Fibroblast of villous mesenchyme (primary cell): ENCODE results near the gene CFDP1. TPM values are rescaled to one million over a fixed set of nuclear protein-coding genes. Genes with fewer than 3 reads are reported as not detected.
"Not testable (repeated sequence)": the region's sequence is repeated elsewhere in the genome, so short reads cannot be mapped to it uniquely, and the experiment has no call there.

ENCODE experiments used
- DNase-seq: peaks from one replicate; pipeline ENCODE4 v3.0.0-alpha.2; 2010; ENCODE audit warnings: low read depth
- H3K4me3 ChIP-seq: 2 replicates; pipeline ENCODE4 v1.5.1; 2011; ENCODE audit warnings: low read depth, mild to moderate bottlenecking, low read length
- total RNA-seq: library from RNA; depleted of rRNA; stranded (reverse); fragments of >200 nt; gene quantifications from 2 replicates; pipeline ENCODE4 v1.2.3, GENCODE V29; 2012
- TF ChIP-seq, protein P1 (sequence below): IDR thresholded peaks from 2 replicates; pipeline ENCODE4 v1.5.1; 2012; ENCODE audit warnings: low read depth, mild to moderate bottlenecking, low read length; ENCODE audit not compliant: insufficient read depth

CFDP1 gene
- total RNA-seq, 1 donor, result 39.7 TPM

DNA sequence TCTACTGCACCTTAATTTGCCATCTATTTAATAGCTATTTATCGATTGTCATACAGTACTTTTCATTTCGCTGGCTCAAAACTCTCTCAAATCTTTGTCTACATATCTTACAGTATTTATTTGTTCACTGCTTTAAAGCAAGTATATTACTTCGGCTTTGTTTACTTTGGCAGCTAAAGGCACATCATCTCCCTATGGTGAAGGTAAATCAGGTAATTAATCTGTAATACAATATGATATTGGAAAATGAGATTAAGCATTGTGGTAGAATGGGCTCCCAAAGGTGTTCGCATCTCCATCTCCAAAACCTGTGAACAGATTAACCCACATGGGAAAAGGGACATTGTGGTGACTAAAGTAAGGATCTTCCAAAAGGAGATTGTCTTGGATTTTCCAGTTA lies 24.7 kb upstream of the CFDP1 start:
- DNase-seq, result no peak
- TF ChIP-seq, protein P1, sequence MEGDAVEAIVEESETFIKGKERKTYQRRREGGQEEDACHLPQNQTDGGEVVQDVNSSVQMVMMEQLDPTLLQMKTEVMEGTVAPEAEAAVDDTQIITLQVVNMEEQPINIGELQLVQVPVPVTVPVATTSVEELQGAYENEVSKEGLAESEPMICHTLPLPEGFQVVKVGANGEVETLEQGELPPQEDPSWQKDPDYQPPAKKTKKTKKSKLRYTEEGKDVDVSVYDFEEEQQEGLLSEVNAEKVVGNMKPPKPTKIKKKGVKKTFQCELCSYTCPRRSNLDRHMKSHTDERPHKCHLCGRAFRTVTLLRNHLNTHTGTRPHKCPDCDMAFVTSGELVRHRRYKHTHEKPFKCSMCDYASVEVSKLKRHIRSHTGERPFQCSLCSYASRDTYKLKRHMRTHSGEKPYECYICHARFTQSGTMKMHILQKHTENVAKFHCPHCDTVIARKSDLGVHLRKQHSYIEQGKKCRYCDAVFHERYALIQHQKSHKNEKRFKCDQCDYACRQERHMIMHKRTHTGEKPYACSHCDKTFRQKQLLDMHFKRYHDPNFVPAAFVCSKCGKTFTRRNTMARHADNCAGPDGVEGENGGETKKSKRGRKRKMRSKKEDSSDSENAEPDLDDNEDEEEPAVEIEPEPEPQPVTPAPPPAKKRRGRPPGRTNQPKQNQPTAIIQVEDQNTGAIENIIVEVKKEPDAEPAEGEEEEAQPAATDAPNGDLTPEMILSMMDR, result no peak
- no peak overlapping the region for H3K4me3 ChIP-seq

DNA sequence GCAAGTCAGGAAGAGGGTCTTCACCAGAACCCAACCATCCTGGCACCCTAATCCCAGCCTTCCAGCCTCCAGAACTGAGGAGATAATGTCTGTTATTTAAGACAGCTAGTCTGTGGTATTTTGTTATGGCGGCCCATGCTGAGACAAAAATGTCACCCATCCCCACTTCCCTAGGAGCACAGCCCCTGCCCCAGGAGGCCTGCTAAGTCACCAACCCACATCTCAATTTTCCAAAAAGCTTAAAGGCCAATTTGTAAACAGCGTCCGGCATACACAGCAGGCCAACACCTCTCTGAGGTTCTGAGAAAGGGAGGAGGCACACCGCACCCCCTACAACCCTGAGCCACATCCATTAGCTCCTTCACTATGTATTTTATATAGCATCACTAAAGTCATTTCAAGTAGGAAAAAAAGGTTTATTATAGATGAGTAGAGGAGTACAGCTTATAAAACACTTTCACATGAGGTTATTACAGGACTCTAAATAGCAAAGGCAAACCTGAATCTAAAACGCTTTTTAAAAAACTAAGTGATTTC lies 24.2 kb upstream of the CFDP1 start:
- no peak overlapping the region for H3K4me3 ChIP-seq
- TF ChIP-seq, protein P1, result no peak
- no peak for DNase-seq

DNA sequence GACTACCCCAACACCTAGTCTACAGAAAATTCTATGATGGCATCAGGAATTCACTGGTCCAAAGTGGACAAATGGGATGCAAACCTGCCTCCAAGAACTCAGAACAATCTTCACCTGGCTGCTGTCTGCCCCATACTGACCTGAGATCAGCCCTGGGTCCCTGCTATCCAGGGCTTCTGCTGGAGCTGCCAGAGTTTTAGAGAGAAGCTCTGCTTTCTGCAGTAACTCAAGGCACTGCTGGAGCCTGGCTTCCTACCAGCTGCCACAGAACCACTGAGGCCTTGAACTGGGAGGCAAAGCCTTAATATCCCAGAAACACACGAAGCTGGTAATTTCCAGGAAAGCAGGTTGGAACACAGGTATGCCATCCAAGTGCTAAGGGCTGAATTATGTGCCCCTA lies 23.7 kb upstream of the CFDP1 start:
- no peak for DNase-seq
- H3K4me3 ChIP-seq, result no peak overlapping the region
- TF ChIP-seq, protein P1, result no peak

DNA sequence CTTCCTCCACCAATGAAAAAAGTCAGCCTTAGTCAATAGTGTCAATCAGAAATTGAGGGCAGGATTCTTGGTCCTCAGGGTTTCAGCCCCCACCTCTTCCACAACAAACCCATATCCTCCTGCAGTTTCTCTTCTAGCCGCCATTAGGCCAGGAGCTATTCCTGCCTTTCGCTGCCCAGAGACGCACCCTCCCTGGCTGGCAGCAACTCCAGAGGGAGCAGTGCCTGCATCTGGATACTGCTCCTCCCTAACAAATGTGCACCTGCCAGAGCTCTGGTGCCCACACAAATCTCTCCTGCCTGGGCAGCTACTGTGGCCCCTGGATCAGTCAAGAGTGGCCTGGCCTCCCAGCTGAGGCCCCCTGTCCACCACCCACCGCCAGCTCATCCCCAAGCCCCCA lies 23.2 kb upstream of the CFDP1 start:
- DNase-seq, result not testable (repeated sequence)

DNA sequence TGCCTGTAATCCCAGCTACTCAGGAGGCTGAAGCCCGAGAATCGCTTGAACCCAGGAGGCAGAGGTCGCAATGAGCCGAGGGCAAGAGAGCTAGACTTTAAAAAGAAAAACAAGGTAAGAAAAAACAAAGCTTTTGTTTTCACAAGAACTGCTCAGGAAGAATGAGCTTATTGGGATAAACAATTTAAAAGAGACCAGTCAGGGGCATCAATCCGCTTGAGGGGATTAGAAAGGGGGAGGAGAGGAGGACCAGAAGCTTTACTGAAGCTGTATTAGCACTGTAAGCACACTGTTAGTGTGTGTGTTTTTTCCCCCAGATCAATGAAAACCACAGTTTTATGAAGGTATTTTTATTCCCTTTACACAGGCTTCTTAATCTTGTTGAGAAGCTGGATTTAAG lies 22.4 kb upstream of the CFDP1 start:
- no peak overlapping the region for H3K4me3 ChIP-seq
- TF ChIP-seq, protein P1, result no peak
- no peak for DNase-seq

More for the DNA sequence above, 23.2 kb upstream of the CFDP1 start:
- H3K4me3 ChIP-seq, result not testable (repeated sequence)

DNA sequence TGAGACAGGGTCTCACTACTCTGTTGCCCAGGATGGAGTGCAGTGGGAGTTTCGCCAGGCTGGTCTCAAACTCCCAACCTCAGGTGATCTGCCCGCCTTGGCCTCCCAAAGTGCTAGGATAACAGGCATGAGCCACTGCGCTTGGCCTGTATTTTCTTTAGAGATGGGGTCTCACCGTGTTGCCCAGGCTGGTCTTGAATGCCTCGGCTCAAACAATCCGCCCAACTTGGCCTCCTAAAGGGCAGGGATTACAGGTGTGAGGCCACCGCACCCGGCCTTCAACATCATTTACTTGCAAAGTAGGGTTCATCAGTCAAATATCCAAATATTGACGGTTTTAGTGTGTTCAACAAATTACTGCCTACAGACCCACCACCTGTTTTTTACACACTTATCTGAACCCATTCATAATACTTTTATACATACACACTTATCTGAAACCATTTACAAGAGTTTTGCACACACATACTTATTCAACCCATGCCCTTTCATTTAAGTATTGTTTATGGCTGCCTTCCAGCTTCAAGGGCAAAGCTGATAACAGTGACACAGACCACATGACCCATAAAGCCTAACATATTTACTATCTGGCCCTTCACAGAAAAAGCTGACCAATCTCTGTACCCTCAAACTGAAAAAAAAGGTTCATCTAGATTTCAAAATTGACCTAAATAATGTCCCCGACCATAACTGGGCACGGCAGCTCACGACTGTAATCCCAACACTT lies 19.3 kb upstream of the CFDP1 start:
- peak; percentile 44 for DNase-seq
- no peak overlapping the region for H3K4me3 ChIP-seq
- TF ChIP-seq, protein P1, result no peak

DNA sequence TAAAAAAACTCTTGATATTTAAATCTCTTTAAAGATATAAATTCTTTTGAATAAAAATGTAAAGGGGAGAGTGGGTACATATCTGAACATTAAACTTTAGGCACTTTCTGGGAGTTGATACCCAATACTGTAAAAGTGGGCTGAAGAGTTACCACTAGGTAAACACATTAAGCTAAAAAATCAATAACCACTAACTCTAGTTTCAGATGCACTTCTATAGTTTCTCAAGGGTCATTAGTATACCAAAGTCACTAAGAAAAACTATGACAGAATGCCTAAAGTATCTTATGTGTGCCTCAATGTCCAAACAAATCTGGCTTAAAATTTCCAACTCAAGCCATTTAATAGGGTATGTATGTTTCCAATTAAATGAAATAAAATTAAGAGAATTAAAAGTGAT lies 13.1 kb upstream of the CFDP1 start:
- H3K4me3 ChIP-seq, result no peak overlapping the region
- no peak for DNase-seq
- TF ChIP-seq, protein P1, result no peak
